ENCODE results near the gene ANKRD34A.
"Not testable (repeated sequence)": the region's sequence is repeated elsewhere in the genome, so short reads cannot be mapped to it uniquely, and the experiment has no call there.

ANKRD34A gene

DNA sequence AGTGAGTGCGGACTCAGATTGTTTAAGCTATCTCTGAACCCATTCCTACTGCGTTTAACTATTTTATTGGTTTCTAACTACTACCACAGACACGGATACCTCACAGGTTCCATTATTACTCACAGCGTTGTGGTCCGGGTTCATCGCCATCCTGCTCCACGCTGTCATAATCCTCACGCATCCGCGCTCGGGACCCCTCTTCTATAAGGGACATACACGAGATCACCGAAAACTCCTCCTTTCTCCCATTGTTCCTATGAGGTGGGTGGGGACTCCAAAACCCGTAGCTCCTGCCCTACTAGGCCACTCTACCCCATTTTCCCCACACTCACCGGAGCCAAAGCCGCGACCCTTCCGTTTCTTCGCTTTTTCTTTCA lies 37.7 kb downstream of the ANKRD34A start:
- no peaks in the 10 kb centered on the region; the same call in 1 of the 2 replicates for H3K36me3 ChIP-seq (ENCODE audit: control insufficient read depth, insufficient read depth, low read length)
- H3K4me3 ChIP-seq (ENCODE audit: low read length): peak overlapping the region; percentile 76; the same call in 1 of the 2 replicates
- no peak overlapping the region for H3K27ac ChIP-seq (ENCODE audit: low read length)
- no peaks in the 10 kb centered on the region for H3K4me1 ChIP-seq (ENCODE audit: control insufficient read depth, insufficient read depth, low read length)
- no CpG with 5 or more reads among the region's 19 CpGs for WGBS (ENCODE audit: insufficient coverage, insufficient read length)
- no peaks in the 10 kb centered on the region for H3K9me3 ChIP-seq (ENCODE audit: control insufficient read depth, insufficient read depth, low read length)
- no peaks in the 10 kb centered on the region for H3K27me3 ChIP-seq (ENCODE audit: control insufficient read depth, insufficient read depth, low read length)
- no peak for DNase-seq (ENCODE audit: low read depth, low spot score)

DNA sequence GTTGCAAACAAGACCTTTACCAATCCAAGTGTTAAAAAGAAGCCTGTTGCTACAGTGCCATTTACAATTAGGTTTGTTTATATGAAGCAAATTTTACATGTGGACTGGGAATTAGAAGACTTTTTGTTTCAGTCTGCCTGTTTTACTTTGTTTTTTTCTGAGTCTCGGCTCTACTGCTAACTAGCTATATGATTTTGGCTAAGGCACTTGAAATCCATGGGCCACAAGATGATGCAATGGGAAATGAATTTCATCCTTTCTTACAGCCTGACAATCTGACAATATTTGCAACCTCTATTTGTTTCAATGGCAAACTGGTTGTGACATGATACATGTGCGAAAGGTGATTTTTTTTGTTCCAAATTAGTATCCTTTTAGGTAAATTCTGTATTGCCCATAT lies 42.1 kb downstream of the ANKRD34A start:
- no CpG with 5 or more reads among the region's 2 CpGs for WGBS (ENCODE audit: insufficient coverage, insufficient read length)
- Histone ChIP-seq H3K27ac (ENCODE audit: low read length) (no peak overlapping the region), H3K9me3 (ENCODE audit: control insufficient read depth, insufficient read depth, low read length) (no peaks in the 10 kb centered on the region), H3K36me3 (ENCODE audit: control insufficient read depth, insufficient read depth, low read length) (no peaks in the 10 kb centered on the region; the same call in 1 of the 2 replicates), H3K4me3 (ENCODE audit: low read length) (no peak overlapping the region), H3K4me1 (ENCODE audit: control insufficient read depth, insufficient read depth, low read length) (peaks cover 3% of the 10 kb centered on the region; the same call in 1 of the 2 replicates), H3K27me3 (ENCODE audit: control insufficient read depth, insufficient read depth, low read length) (no peaks in the 10 kb centered on the region)
- DNase-seq (ENCODE audit: low read depth, low spot score): no peak

DNA sequence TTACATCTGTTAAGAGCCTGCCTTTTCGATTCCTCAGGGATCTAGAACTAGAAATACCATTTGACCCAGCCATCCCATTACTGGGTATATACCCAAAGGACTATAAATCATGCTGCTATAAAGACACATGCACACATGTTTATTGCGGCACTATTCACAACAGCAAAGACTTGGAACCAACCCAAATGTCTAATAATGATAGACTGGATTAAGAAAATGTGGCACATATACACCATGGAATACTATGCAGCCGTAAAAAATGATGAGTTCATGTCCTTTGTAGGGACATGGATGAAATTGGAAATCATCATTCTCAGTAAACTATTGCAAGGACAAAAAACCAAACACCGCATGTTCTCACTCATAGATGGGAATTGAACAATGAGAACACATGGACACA lies 44.1 kb downstream of the ANKRD34A start:
- no CpG with 5 or more reads among the region's 4 CpGs for WGBS (ENCODE audit: insufficient coverage, insufficient read length)
- not testable (repeated sequence) for DNase-seq (ENCODE audit: low read depth, low spot score); H3K4me1 ChIP-seq (ENCODE audit: control insufficient read depth, insufficient read depth, low read length); H3K27ac ChIP-seq (ENCODE audit: low read length); H3K27me3 ChIP-seq (ENCODE audit: control insufficient read depth, insufficient read depth, low read length); H3K4me3 ChIP-seq (ENCODE audit: low read length); H3K36me3 ChIP-seq (ENCODE audit: control insufficient read depth, insufficient read depth, low read length); H3K9me3 ChIP-seq (ENCODE audit: control insufficient read depth, insufficient read depth, low read length)

DNA sequence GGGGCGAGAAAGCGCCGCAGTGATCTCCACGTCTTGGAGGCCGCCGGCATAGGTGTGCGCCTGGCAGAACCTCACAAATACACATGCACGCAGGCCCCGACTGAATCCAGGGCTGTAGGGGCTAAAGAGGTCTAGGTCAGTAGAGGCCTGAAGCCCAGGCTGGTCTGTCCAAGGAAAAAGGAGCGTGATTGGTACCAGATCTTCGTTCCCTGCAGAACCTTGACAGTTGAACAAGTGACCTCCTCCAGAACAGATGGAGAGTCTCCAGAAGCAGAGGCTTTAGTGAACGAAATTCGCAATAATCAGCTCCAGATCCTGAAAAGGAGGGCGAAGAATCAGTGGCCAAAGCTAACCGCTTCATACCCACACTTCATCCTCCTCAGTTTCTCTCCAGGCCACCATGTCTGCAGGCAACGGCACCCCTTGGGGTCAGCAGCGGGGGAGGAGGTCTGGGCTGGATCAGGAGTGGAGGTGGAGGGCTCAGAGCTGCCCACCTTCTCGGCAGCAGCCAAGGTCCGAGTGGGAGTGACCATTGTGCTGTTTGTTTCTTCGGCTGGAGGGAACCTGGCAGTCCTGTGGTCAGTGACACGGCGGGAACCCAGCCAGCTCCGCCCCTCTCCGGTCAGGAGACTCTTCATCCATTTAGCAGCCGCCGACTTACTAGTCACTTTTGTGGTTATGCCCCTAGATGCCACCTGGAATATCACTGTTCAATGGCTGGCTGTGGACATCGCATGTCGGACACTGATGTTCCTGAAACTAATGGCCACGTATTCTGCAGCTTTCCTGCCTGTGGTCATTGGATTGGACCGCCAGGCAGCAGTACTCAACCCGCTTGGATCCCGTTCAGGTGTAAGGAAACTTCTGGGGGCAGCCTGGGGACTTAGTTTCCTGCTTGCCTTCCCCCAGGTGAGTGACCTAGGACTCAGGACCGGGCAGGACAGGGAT lies 45.1 kb downstream of the ANKRD34A start:
- H3K36me3 ChIP-seq (ENCODE audit: control insufficient read depth, insufficient read depth, low read length): no peaks in the 10 kb centered on the region
- no peaks in the 10 kb centered on the region for H3K9me3 ChIP-seq (ENCODE audit: control insufficient read depth, insufficient read depth, low read length)
- H3K27me3 ChIP-seq (ENCODE audit: control insufficient read depth, insufficient read depth, low read length): no peaks in the 10 kb centered on the region
- H3K4me3 ChIP-seq (ENCODE audit: low read length): peak overlapping the region; percentile 76; the same call in 1 of the 2 replicates
- DNase-seq (ENCODE audit: low read depth, low spot score): no peak
- no peak overlapping the region for H3K27ac ChIP-seq (ENCODE audit: low read length)
- H3K4me1 ChIP-seq (ENCODE audit: control insufficient read depth, insufficient read depth, low read length): peaks cover 3% of the 10 kb centered on the region; the same call in 1 of the 2 replicates
- no CpG with 5 or more reads among the region's 33 CpGs for WGBS (ENCODE audit: insufficient coverage, insufficient read length)

DNA sequence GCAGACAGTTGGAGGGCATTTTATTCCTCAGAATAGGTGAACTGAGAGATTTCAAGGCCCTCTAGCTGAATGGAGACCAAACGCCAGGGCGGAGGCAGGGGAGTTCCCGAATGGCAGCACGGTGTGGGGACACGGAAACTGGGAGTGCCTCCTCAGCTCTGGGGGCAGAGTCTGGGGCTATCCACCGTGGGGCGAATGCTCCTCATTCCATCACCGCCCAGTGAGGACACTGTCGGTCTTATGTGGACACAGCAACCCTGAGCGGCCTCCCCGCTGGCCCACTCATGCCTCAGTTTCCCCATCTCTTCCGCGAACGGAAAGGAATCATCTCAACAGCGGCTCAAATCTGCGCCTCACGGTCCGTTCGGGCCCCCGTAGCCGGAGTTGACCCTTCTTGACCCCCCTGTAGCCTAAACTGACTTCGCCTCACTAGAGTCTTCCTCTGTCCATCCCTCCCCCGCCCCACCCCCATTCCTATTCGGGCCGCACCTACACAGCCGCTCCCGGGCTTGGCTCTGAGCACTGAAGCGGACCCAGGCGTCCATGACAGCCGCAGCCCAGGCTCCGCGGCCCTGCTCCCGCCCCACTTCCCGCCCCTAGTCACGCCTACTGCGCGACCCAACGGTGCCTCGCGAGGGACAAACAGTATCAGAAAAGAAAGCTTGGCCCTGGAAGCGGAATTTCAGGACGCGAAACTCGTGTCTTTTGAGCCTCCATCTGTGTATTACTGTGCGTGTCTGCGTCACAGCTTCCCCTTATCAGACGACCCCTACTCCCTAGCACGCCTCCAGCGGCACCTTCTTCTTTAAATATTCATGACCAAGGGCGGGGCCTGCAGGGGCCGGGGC lies 46.0 kb downstream of the ANKRD34A start, which contains the start of gene PEX11B:
TSS of gene PEX11B (minus strand) at position 574 of the 848 bp plus-strand sequence. CDS start at position 545, 29 bp downstream.
- Histone ChIP-seq H3K4me3 (ENCODE audit: low read length) (peak within 1 kb of the TSS; percentile 76; the same call in 1 of the 2 replicates), H3K27ac (ENCODE audit: low read length) (no peak within 1 kb of the TSS), H3K36me3 (ENCODE audit: control insufficient read depth, insufficient read depth, low read length) (no peaks in the 10 kb centered on the region), H3K27me3 (ENCODE audit: control insufficient read depth, insufficient read depth, low read length) (no peaks in the 10 kb centered on the region), H3K4me1 (ENCODE audit: control insufficient read depth, insufficient read depth, low read length) (peaks cover 3% of the 10 kb centered on the region; the same call in 1 of the 2 replicates), H3K9me3 (ENCODE audit: control insufficient read depth, insufficient read depth, low read length) (no peaks in the 10 kb centered on the region)
- WGBS (ENCODE audit: insufficient coverage, insufficient read length): no CpG with 5 or more reads among the region's 51 CpGs
- no peak for DNase-seq (ENCODE audit: low read depth, low spot score)

DNA sequence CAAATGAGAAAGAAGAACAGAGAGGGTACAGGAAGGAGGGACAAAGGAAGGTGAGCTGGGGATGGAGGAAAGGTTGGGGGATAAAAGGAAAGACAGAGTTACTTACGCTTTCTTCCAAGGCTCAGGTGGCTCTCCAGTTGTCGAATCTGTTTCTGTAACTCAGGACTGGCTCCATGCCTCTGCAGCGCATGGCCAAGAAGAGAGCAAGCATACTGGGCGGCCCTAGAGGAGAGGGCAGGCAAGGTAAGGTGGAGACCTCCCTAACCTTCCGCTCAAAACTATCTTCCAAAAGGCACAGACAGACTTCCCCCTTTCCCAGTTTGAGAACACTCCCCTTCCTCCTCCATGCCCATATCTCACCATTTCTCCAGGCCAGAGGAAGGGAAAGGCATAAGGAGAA lies 46.8 kb downstream of the ANKRD34A start:
- H3K9me3 ChIP-seq (ENCODE audit: control insufficient read depth, insufficient read depth, low read length): no peaks in the 10 kb centered on the region
- no CpG with 5 or more reads among the region's 5 CpGs for WGBS (ENCODE audit: insufficient coverage, insufficient read length)
- H3K36me3 ChIP-seq (ENCODE audit: control insufficient read depth, insufficient read depth, low read length): no peaks in the 10 kb centered on the region
- DNase-seq (ENCODE audit: low read depth, low spot score): no peak
- no peaks in the 10 kb centered on the region for H3K27me3 ChIP-seq (ENCODE audit: control insufficient read depth, insufficient read depth, low read length)
- peak overlapping the region; percentile 76; the same call in 1 of the 2 replicates for H3K4me3 ChIP-seq (ENCODE audit: low read length)
- H3K27ac ChIP-seq (ENCODE audit: low read length): no peak overlapping the region
- H3K4me1 ChIP-seq (ENCODE audit: control insufficient read depth, insufficient read depth, low read length): peaks cover 3% of the 10 kb centered on the region; the same call in 1 of the 2 replicates

DNA sequence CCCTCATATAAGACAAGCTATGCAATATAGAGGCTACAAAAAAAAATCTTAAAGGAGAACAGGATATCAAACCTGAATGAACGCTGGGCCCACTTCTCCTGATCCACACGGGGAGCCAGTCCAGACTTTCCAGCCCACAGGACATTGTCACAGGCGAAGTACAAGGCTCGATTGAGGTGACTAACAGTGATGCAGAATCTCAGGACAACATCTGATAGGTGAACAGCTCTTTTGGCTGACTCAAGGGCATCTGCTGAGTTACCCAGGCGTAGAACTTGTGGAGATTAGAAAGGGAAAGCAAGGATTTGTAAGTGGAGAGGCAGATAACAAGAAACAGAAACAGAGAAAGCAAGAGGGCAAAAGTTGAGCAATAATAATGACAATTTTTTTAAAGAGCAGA lies 47.6 kb downstream of the ANKRD34A start:
- DNase-seq (ENCODE audit: low read depth, low spot score): no peak
- no peak overlapping the region for H3K4me3 ChIP-seq (ENCODE audit: low read length)
- H3K27me3 ChIP-seq (ENCODE audit: control insufficient read depth, insufficient read depth, low read length): no peaks in the 10 kb centered on the region
- H3K9me3 ChIP-seq (ENCODE audit: control insufficient read depth, insufficient read depth, low read length): no peaks in the 10 kb centered on the region
- H3K4me1 ChIP-seq (ENCODE audit: control insufficient read depth, insufficient read depth, low read length): peaks cover 3% of the 10 kb centered on the region; the same call in 1 of the 2 replicates
- no peak overlapping the region for H3K27ac ChIP-seq (ENCODE audit: low read length)
- H3K36me3 ChIP-seq (ENCODE audit: control insufficient read depth, insufficient read depth, low read length): no peaks in the 10 kb centered on the region
- no CpG with 5 or more reads among the region's 5 CpGs for WGBS (ENCODE audit: insufficient coverage, insufficient read length)

DNA sequence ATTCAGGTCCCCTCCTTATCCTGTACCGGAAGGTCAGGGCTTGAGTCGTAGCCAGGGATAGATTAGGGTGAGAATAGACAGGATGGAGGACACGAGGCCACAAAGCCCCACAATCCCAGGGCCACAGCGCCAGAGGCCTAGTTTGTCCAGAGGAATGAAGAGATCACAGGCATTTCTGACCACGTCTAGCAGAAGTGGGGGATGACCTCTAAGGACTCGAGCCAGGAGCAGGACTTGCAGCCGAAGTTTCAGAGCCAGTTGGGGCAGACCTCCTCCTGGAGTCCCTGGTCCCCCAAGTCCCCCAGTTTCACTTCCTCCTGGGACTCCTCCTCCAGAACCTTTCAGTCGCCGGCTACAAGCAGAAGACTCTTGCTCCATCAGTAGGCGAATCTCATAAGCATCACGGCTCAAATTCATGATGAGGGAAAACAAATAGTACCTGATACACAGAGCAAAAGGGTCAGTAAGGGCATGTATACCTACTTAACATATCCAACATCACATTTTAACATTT lies 52.2 kb downstream of the ANKRD34A start:
- H3K27me3 ChIP-seq (ENCODE audit: control insufficient read depth, insufficient read depth, low read length): no peaks in the 10 kb centered on the region
- no peaks in the 10 kb centered on the region for H3K36me3 ChIP-seq (ENCODE audit: control insufficient read depth, insufficient read depth, low read length)
- H3K27ac ChIP-seq (ENCODE audit: low read length): no peak overlapping the region
- no peak overlapping the region for H3K4me3 ChIP-seq (ENCODE audit: low read length)
- no CpG with 5 or more reads among the region's 11 CpGs for WGBS (ENCODE audit: insufficient coverage, insufficient read length)
- DNase-seq (ENCODE audit: low read depth, low spot score): no peak
- H3K4me1 ChIP-seq (ENCODE audit: control insufficient read depth, insufficient read depth, low read length): no peaks in the 10 kb centered on the region
- no peaks in the 10 kb centered on the region for H3K9me3 ChIP-seq (ENCODE audit: control insufficient read depth, insufficient read depth, low read length)

Data from iPS DF 6.9 (cell line).